ENCODE measurements around the gene ACTR1B.
"Not testable (repeated sequence)": the region's sequence is repeated elsewhere in the genome, so short reads cannot be mapped to it uniquely, and the experiment has no call there.

ACTR1B gene

GRCh38 chr2:97658691-97659157 lies 5.1 kb downstream of the ACTR1B start:
- DNase-seq (ENCODE audit: low spot score), result no peak

- no peak for DNase-seq (ENCODE audit: low spot score)
Observed at GRCh38 chr2:97657986-97658690, 5.7 kb downstream of the ACTR1B start.

GRCh38 chr2:97656905-97657587 lies 6.8 kb downstream of the ACTR1B start:
- no peak for DNase-seq (ENCODE audit: low spot score)

- DNase-seq (ENCODE audit: low spot score), result no peak
Observed at GRCh38 chr2:97656129-97656755, 7.6 kb downstream of the ACTR1B start.

- no peak for DNase-seq (ENCODE audit: low spot score)
Observed at GRCh38 chr2:97654791-97655190, 9.1 kb downstream of the ACTR1B start.

GRCh38 chr2:97654309-97654708 lies 9.5 kb downstream of the ACTR1B start:
- DNase-seq (ENCODE audit: low spot score), result no peak

- DNase-seq (ENCODE audit: low spot score), result no peak
Observed at GRCh38 chr2:97653874-97654273, 10.0 kb downstream of the ACTR1B start.

- no peak for DNase-seq (ENCODE audit: low spot score)
Observed at GRCh38 chr2:97653473-97653872, 10.4 kb downstream of the ACTR1B start.

GRCh38 chr2:97651114-97651513 lies 12.7 kb downstream of the ACTR1B start:
- no peak for DNase-seq (ENCODE audit: low spot score)

GRCh38 chr2:97646977-97647376 lies 16.9 kb downstream of the ACTR1B start:
- no peak for DNase-seq (ENCODE audit: low spot score)

- DNase-seq (ENCODE audit: low spot score), result peak; percentile 93
Observed at GRCh38 chr2:97645695-97646629, 17.9 kb downstream of the ACTR1B start, which contains the start of gene COX5B. Gene COX5B, plus strand, starts transcription at chr2:97646062. Its CDS starts 25 bp downstream, at chr2:97646087.

- DNase-seq (ENCODE audit: low spot score), result no peak
Observed at GRCh38 chr2:97645112-97645694, 18.6 kb downstream of the ACTR1B start.

GRCh38 chr2:97644023-97644717 lies 19.7 kb downstream of the ACTR1B start:
- no peak for DNase-seq (ENCODE audit: low spot score)

- DNase-seq (ENCODE audit: low spot score), result not testable (repeated sequence)
Observed at GRCh38 chr2:97626049-97626430, 37.8 kb downstream of the ACTR1B start.

- not testable (repeated sequence) for DNase-seq (ENCODE audit: low spot score)
Observed at GRCh38 chr2:97625354-97626048, 38.3 kb downstream of the ACTR1B start.

- not testable (repeated sequence) for DNase-seq (ENCODE audit: low spot score)
Observed at GRCh38 chr2:97622976-97623375, 40.9 kb downstream of the ACTR1B start.

- DNase-seq (ENCODE audit: low spot score), result not testable (repeated sequence)
Observed at GRCh38 chr2:97620492-97620891, 43.4 kb downstream of the ACTR1B start.

- not testable (repeated sequence) for DNase-seq (ENCODE audit: low spot score)
Observed at GRCh38 chr2:97618939-97619827, 44.7 kb downstream of the ACTR1B start.

- DNase-seq (ENCODE audit: low spot score), result no peak
Observed at GRCh38 chr2:97617911-97618310, 45.9 kb downstream of the ACTR1B start.
